Right lobe of liver (tissue), 4 donors: ENCODE measurements around the gene CMPK2.

Source experiments
- POLR2A ChIP-seq: fragments of 450-650 bp; IDR thresholded peaks from one replicate; pipeline ENCODE4 v1.6.1; 2017; ENCODE audit warnings: antibody characterized with exemption, mild to moderate bottlenecking
- TF ChIP-seq, protein P1 (sequence below), 4 donors: fragments of 200-600 bp in 3 of 4; fragments of 450-650 bp in 1 of 4; IDR thresholded peaks; one replicate each; pipeline versions ENCODE4 v1.5.1 to v1.8.0; 2016 to 2022; ENCODE audit warnings: antibody characterized with exemption in 4 of 4, mild to moderate bottlenecking in 2 of 4
- donor health status: DM: no; HTN: no; CAD: no.
- donor health status: DM: no; HTN: no; CAD: no.
- donor health status: DM: no; HTN: yes; CAD: no.

DNA sequence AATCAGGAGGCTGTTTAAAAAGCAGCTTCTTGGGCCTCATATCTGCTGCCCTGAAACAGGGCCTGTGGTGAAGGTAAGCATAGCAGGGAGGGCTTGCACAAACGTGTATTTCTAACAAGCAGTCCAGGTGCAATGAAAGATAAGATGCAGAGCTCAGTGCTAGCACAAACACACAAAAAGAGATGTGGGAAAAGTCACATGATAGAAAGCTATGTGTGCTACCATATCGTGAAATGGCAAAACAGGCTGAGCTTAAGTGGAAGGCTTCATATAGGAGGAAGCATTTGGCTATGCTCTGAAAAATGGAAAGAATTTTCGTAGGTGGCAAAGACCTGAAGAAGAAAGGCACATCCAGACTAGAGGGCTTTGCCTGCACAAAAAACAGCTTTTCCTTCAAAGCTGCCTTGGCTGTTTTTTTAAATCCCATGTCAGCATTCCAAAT, 22.1 kb upstream of the CMPK2 start:
- TF ChIP-seq, protein P1, sequence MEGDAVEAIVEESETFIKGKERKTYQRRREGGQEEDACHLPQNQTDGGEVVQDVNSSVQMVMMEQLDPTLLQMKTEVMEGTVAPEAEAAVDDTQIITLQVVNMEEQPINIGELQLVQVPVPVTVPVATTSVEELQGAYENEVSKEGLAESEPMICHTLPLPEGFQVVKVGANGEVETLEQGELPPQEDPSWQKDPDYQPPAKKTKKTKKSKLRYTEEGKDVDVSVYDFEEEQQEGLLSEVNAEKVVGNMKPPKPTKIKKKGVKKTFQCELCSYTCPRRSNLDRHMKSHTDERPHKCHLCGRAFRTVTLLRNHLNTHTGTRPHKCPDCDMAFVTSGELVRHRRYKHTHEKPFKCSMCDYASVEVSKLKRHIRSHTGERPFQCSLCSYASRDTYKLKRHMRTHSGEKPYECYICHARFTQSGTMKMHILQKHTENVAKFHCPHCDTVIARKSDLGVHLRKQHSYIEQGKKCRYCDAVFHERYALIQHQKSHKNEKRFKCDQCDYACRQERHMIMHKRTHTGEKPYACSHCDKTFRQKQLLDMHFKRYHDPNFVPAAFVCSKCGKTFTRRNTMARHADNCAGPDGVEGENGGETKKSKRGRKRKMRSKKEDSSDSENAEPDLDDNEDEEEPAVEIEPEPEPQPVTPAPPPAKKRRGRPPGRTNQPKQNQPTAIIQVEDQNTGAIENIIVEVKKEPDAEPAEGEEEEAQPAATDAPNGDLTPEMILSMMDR (IDR thresholded peaks at IDR 0.05): no peak
- TF ChIP-seq POLR2A: no peak
